GM19193 (cell line): Measurements from ENCODE around the gene COL5A3.

Experiments
- POLR2A ChIP-seq: IDR thresholded peaks from 4 replicates; pipeline ENCODE4 v1.6.1; 2011; ENCODE audit not compliant: insufficient read depth, insufficient read length; ENCODE audit errors: extremely low read depth

Gene COL5A3

GRCh38 chr19:9962623-9963290 is 47.5 kb downstream of the COL5A3 start:
- TF ChIP-seq POLR2A = no peak

DNA sequence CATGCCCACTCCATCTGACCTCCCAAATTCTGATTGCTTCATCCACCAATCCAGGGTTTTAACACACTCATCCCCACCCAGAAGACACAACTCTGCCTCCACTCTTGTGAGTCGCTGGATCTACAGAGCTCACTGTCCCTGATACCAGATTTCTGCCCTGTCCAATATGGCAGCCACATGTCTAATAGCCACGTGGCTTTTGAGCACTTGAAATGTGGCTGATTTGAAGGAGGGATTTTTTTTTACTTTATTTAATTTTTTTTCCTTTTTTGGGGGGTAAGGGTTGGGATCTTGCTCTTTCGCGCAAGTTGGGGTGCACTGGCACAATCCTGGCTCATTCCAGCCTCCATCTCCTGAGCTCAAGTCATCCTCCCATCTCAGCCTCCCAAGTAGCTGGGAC is 49.2 kb downstream of the COL5A3 start:
- TF ChIP-seq POLR2A = no peak

GRCh38 chr19:9958379-9958821 is 51.9 kb downstream of the COL5A3 start:
- no peak for TF ChIP-seq POLR2A

DNA sequence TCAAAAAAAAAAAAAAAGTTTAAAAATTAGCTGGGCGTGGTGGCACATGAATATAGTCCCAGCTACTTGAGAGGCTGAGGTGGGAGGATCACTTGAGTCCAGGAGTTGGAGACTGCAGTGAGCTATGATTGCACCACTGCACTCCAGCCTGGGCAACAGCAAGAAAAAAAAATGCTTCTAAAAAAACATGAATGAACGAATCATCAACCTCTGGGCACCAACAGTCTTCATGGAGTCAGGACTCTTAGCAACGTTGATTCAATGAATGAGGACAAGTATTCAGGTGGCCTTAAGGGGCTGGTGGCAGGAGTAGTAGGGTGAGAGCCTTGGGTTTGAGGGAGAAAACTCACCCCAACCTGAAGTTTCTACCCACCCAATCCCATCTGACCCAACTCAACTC is 53.3 kb downstream of the COL5A3 start:
- no peak for TF ChIP-seq POLR2A

- no peak for TF ChIP-seq POLR2A
Observed at GRCh38 chr19:9953802-9954542, 56.3 kb downstream of the COL5A3 start.

GRCh38 chr19:9952276-9952675 is 58.0 kb downstream of the COL5A3 start:
- TF ChIP-seq POLR2A = no peak

DNA sequence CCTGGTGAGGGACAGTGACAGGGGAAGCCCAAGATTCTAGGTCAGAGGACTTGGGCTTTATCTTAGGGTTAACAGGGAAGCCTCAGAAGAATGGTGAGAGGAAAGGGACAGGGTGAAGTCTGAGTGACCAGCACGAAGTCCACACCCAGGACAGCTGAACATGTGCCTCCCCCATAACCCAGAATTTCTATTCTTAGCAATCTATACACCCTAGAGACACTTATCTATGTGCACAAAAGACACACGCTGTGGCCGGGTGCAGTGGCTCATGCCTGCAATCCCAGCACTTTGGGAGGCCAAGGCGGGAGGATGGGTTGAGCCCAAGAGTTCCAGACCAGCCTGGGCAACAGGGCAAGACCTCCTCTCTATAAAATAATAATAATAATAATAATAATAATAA is 62.9 kb downstream of the COL5A3 start:
- TF ChIP-seq POLR2A = no peak

DNA sequence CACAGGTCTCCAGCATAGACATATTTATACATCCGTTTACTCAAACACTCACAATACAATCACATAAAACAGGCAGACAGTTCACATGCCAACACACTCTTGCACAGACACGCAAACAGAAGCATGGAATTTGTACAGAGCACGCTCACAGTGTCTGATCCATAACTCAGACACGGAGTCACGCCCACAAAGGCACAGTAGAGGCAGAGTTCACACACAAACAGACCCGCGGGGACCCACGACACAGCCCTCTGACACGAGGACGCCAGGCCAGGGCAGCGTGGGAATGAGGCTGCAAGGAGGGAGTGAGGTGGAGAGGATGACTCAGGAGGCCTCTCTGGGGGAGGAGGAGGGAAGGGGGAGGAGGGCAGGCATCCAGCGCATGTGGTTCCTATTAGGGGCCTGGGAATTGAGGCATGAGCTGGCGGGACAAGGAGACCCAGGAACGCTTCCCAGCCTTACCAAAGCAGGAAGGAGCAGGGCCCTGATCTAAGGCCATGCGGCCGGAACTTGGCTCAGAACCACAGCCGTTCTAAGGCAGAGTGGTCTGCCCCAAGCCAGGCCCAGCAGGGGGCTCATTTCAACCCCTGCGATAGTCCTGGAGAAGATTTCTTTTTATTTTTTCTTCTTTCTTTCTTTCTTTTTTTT is 64.9 kb downstream of the COL5A3 start:
- TF ChIP-seq POLR2A = no peak

DNA sequence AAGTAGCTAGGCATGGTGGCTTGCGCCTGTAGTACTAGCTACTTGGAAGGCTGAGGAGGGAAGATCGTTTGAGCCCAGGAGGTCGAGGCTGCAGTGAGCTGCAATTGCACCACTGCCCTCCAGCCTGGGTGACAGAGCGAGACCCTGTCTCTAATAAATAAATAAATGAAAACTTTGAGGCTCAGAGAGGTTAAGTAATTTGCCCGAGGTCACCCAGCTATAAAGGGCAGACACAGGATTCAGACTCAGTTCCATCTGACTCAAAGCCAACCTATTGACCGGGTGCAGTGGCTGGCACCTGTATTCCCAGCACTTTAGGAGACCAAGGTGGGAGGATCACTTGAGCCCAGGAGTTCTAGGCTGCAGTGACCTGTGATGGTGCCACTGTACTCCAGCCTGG is 66.6 kb downstream of the COL5A3 start:
- no peak for TF ChIP-seq POLR2A

GRCh38 chr19:9941671-9942070 is 68.6 kb downstream of the COL5A3 start:
- no peak for TF ChIP-seq POLR2A

DNA sequence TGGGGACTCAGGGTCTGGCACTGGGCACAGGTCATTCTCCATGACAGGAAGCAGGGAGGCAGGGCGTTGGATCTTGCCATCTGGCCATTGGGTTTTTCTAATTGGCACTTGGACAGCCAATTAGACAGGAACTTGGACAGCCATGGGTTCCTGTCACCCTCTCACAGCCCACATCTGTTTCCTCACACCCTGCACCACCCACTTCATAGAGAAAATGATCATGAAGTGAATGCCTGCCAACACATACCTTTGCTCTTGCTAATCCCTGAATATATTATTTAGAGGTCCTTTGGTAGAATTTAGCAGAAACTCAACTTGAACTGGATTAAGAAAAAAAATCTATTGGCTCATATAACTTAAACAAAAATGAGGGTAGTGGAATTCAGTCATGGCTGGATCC is 69.1 kb downstream of the COL5A3 start:
- no peak for TF ChIP-seq POLR2A

DNA sequence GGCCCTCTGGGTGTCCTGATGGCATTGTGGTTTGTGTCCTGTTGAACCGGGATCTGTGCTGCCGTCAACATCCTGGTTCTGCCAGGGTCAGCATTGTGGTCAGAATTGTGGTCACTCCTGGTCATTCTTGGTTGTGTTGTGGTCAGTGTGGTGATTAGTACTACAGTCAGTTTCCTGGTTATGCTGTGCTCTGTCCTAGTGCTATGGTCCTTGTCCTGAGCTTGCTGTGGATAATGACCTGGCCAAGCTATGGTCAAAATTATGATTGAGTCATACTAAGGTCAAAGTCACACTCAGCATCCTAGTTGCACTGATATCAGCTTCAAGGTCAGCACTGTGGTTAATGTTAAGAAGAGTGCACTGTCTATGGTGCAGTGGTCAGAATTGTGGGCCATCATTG is 69.5 kb downstream of the COL5A3 start:
- TF ChIP-seq POLR2A = no peak

DNA sequence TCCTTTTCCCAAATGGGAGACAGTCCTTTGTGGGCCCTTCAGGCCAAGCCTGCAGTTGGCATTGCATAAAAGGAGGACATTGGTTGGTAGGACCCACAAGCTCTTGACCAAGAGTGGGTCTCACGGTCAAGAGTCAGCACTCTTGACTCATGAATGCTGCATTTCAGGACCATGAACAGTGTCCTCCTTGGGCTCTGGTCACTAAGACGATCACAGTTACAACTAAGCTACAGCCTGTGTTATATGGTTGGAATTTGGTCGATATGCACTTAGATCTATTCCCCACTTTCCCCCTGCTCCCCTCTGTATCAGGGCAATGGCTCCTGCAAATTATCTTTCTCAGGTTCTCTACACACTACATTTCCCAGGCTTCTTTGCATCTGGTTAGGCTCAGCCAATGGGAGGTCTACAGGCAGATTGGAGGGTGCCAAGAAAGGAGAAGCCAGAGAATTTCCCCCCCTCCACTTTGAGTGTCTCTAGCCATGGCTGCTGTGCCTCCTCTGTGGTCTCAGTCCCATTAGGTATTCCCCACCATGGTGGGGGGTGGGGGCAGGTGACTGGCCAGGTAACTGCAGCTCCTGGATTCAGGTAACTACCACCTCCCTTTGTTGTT is 70.9 kb downstream of the COL5A3 start:
- TF ChIP-seq POLR2A = no peak

DNA sequence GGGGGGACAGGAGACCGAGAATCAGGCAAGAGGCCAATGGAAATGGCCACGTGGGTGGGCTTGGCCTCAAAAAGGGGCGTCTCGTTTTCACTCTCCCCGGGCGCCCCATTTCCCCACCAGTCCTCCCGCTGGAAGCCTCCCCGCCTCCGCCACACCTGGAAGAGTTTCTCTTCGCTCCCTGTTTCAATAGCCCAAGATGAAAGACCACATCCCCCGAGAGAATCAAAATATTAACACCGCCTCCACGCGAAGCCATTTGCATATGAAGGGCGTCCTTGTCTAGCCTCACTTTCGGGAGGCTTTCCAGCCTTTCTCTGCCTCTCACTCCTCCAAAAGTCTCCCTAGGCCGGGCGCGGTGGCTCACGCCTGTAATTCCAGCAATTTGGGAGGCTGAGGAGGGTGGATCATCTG is 73.3 kb downstream of the COL5A3 start:
- no peak for TF ChIP-seq POLR2A

- TF ChIP-seq POLR2A = no peak
Observed at GRCh38 chr19:9936326-9937000, 73.8 kb downstream of the COL5A3 start, which contains the start of gene OLFM2. OLFM2 (minus strand) TSS chr19:9936515; CDS start chr19:9936366, 149 bp downstream.
